ENCODE data around the gene MRPL39. TPM values are rescaled to one million over a fixed set of nuclear protein-coding genes. Genes with fewer than 3 reads are reported as not detected.

Gene MRPL39
- total and polyA plus RNA-seq, 9 of the 15 experiments (the other 6 are each of a cell fraction or from before 2014, with no cell fraction given): 65.4 to 247 (median 105) TPM

DNA sequence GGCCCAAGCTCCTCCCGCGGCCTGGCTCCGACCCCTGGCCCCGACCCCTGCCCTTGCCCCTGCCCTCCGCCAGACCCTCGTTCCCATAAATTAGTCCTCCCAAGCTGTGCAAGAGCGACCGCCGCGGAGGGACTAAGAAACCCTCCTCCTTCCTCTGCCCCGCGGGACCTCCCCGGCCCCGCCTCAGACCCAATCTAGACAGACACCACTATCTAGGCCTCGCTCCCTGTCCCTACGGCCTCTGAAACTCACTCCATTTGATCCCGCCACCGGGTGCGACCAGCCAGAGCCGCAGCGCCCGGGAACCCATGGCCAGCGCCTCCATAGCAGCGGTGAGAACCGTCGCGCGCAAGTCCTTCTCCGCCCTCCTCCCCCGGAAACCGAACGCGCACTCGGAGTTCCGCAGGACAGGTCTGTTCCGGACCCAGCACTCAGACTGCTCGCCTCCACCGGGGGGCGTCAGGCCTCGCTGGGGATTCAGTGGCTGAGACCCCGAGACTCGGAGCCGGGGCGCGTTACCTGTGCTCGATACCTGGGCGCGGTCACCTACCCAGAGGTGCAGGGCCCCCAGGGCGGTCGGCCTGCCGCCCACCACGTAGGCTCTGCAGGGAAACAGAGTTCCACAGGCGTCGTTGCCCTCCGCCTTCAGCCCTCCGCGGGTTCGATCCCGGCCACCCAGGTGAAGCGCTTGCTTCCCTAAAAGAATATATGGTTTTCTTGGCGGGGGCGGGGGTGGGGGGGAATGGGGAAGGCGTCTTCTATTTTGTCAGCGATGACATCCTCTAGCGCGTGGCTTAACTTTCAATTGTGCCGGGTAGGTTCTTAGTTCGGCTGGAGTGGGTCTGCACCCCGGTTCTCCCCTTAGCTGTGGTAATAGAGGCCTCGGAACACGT lies at the start of gene MRPL39 (continued):
- TF ChIP-seq, protein P1, sequence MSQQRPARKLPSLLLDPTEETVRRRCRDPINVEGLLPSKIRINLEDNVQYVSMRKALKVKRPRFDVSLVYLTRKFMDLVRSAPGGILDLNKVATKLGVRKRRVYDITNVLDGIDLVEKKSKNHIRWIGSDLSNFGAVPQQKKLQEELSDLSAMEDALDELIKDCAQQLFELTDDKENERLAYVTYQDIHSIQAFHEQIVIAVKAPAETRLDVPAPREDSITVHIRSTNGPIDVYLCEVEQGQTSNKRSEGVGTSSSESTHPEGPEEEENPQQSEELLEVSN (IDR thresholded peaks at IDR 0.05; ENCODE audit: borderline replicate concordance in 1 of 2, extremely low read depth in 1 of 2, insufficient read depth in 1 of 2, insufficient read length in 1 of 2, low read depth in 1 of 2, low read length in 1 of 2, poor library complexity in 1 of 2, severe bottlenecking in 1 of 2): peak; percentile 64 to 81
- TF ChIP-seq HOXB6 (CRISPR knock-in tag; IDR thresholded peaks at IDR 0.05; ENCODE audit: borderline replicate concordance) (no peak), ZNF175 (CRISPR knock-in tag; IDR thresholded peaks at IDR 0.05; ENCODE audit: low read depth) (no peak), RBM17 (IDR thresholded peaks at IDR 0.05; ENCODE audit: borderline replicate concordance, low read depth, low read length) (no peak), SMAD1 (IDR thresholded peaks at IDR 0.05; ENCODE audit: low read depth, low read length, partially characterized antibody) (peak; percentile 84), HEY1 (CRISPR knock-in tag; IDR thresholded peaks at IDR 0.05; ENCODE audit: borderline replicate concordance) (no peak; the same call in 1 of the 2 replicates), NFXL1 (CRISPR knock-in tag; IDR thresholded peaks at IDR 0.05) (no peak), DPF2 (IDR thresholded peaks at IDR 0.05) (peak; percentile 24; the same call in 1 of the 2 replicates), MTA1 (IDR thresholded peaks at IDR 0.05; ENCODE audit: borderline replicate concordance) (peak; percentile 85), JUNB (CRISPR knock-in tag; conservative IDR thresholded peaks at IDR 0.05) (no peak), NFATC3 (IDR thresholded peaks at IDR 0.05) (0 out of 2 replicates have a peak, but pooled peaks have one; percentile 17), CREBBP (IDR thresholded peaks at IDR 0.05; ENCODE audit: low read depth, low read length) (no peak), FOSL1 (tag; conservative IDR thresholded peaks at IDR 0.05) (no peak), POLR2H (tag; IDR thresholded peaks at IDR 0.05; ENCODE audit: low read depth) (peak; percentile 57; the same call in 1 of the 2 replicates), HMG20A (CRISPR knock-in tag; conservative IDR thresholded peaks at IDR 0.05) (no peak), ZNF12 (CRISPR knock-in tag; IDR thresholded peaks at IDR 0.05) (0 out of 2 replicates have a peak, but pooled peaks have one; percentile 67), GATAD2A (IDR thresholded peaks at IDR 0.05) (peak; percentile 95; the same call in 1 of the 2 replicates), ZNF830 (CRISPR knock-in tag; IDR thresholded peaks at IDR 0.05) (0 out of 2 replicates have a peak, but pooled peaks have one; percentile 82), ZNF316 (IDR thresholded peaks at IDR 0.05) (no peak), BDP1 (IDR thresholded peaks at IDR 0.05; ENCODE audit: insufficient read depth, insufficient read length) (no peak)
- TF ChIP-seq, protein P2, sequence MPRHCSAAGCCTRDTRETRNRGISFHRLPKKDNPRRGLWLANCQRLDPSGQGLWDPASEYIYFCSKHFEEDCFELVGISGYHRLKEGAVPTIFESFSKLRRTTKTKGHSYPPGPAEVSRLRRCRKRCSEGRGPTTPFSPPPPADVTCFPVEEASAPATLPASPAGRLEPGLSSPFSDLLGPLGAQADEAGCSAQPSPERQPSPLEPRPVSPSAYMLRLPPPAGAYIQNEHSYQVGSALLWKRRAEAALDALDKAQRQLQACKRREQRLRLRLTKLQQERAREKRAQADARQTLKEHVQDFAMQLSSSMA (CRISPR knock-in tag; IDR thresholded peaks at IDR 0.05): 0 out of 2 replicates have a peak, but pooled peaks have one; percentile 29
- TF ChIP-seq, protein P3, sequence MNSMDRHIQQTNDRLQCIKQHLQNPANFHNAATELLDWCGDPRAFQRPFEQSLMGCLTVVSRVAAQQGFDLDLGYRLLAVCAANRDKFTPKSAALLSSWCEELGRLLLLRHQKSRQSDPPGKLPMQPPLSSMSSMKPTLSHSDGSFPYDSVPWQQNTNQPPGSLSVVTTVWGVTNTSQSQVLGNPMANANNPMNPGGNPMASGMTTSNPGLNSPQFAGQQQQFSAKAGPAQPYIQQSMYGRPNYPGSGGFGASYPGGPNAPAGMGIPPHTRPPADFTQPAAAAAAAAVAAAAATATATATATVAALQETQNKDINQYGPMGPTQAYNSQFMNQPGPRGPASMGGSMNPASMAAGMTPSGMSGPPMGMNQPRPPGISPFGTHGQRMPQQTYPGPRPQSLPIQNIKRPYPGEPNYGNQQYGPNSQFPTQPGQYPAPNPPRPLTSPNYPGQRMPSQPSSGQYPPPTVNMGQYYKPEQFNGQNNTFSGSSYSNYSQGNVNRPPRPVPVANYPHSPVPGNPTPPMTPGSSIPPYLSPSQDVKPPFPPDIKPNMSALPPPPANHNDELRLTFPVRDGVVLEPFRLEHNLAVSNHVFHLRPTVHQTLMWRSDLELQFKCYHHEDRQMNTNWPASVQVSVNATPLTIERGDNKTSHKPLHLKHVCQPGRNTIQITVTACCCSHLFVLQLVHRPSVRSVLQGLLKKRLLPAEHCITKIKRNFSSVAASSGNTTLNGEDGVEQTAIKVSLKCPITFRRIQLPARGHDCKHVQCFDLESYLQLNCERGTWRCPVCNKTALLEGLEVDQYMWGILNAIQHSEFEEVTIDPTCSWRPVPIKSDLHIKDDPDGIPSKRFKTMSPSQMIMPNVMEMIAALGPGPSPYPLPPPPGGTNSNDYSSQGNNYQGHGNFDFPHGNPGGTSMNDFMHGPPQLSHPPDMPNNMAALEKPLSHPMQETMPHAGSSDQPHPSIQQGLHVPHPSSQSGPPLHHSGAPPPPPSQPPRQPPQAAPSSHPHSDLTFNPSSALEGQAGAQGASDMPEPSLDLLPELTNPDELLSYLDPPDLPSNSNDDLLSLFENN (IDR thresholded peaks at IDR 0.05; ENCODE audit: low read depth in 2 of 2, low read length in 2 of 2): peak; percentile 57 to 70; a peak in 2 of 4 replicates
